Fibroblast of lung (primary cell): ENCODE measurements around the gene PTP4A2. TPM values are rescaled to one million over a fixed set of nuclear protein-coding genes. Genes with fewer than 3 reads are reported as not detected.

Experiments used
- DNase-seq, 2 donors: peaks; one replicate each; pipeline versions ENCODE4 v3.0.0 to v3.0.0-alpha.2; 2010; ENCODE audit warnings: low read depth in 2 of 2
- H2AFZ ChIP-seq: 2 replicates; pipeline ENCODE4 v1.5.1; 2012; ENCODE audit warnings: low read length, control low read depth, inconsistent platforms
- H3K27ac ChIP-seq: 2 replicates; pipeline ENCODE4 v1.5.1; 2011; ENCODE audit warnings: low read length, control low read depth; ENCODE audit not compliant: insufficient read depth
- H3K27me3 ChIP-seq: 2 replicates; pipeline ENCODE4 v1.5.1; 2011; ENCODE audit warnings: mild to moderate bottlenecking, low read length; ENCODE audit not compliant: control insufficient read depth, insufficient read depth
- H3K36me3 ChIP-seq: 2 replicates; pipeline ENCODE4 v1.5.1; 2011; ENCODE audit warnings: low read length; ENCODE audit not compliant: control insufficient read depth, insufficient read depth
- H3K4me1 ChIP-seq: 2 replicates; pipeline ENCODE4 v1.5.1; 2011; ENCODE audit warnings: low read length; ENCODE audit not compliant: control insufficient read depth, insufficient read depth; ENCODE audit errors: extremely low read depth
- H3K4me2 ChIP-seq: 2 replicates; pipeline ENCODE4 v1.5.1; 2011; ENCODE audit warnings: low read length, control low read depth; ENCODE audit not compliant: insufficient read depth; ENCODE audit errors: extremely low read depth
- H3K4me3 ChIP-seq, 4 experiments: fragments of 200-600 bp in 1 of 4; sonication (generic) in 1 of 4; replicated peaks in 1 of 4; 2 replicates each; pipeline ENCODE4 v1.5.1; 2011 to 2016; ENCODE audit warnings: low read length in 4 of 4, low read depth in 3 of 4, mild to moderate bottlenecking in 3 of 4, control low read depth in 2 of 4, inconsistent platforms in 1 of 4, mixed read lengths in 1 of 4; ENCODE audit not compliant: insufficient read depth in 1 of 4; ENCODE audit errors: control extremely low read depth in 1 of 4
- H3K79me2 ChIP-seq: 2 replicates; pipeline ENCODE4 v1.5.1; 2012; ENCODE audit warnings: mild to moderate bottlenecking, low read length, inconsistent platforms; ENCODE audit not compliant: control insufficient read depth, insufficient read depth
- H3K9ac ChIP-seq: 2 replicates; pipeline ENCODE4 v1.5.1; 2011; ENCODE audit warnings: mild to moderate bottlenecking, low read length, control low read depth; ENCODE audit not compliant: insufficient read depth
- H3K9me3 ChIP-seq: 2 replicates; pipeline ENCODE4 v1.5.1; 2012; ENCODE audit warnings: low read depth, low read length; ENCODE audit not compliant: control insufficient read depth, insufficient read depth
- H4K20me1 ChIP-seq: 2 replicates; pipeline ENCODE4 v1.5.1; 2011; ENCODE audit warnings: low read length; ENCODE audit not compliant: control insufficient read depth, insufficient read depth; ENCODE audit errors: extremely low read depth
- EZH2 ChIP-seq: IDR thresholded peaks from 2 replicates; pipeline ENCODE4 v1.5.1; 2012; ENCODE audit warnings: low read length, control low read depth, mild to moderate bottlenecking; ENCODE audit errors: missing control alignments
- polyA plus RNA-seq, 2 donors: library from polyadenylated mRNA; depleted of rRNA in 1 of 2; stranded (reverse) in 1 of 2; unstranded in 1 of 2; fragments of >200 nt; gene quantifications; 2 replicates each; pipeline ENCODE4 v1.2.1, GENCODE V29; 2011 to 2012; ENCODE audit warnings: missing spikeins in 1 of 2
- total RNA-seq: library from RNA; depleted of rRNA; stranded (reverse); fragments of >200 nt; gene quantifications from 2 replicates; pipeline ENCODE4 v1.2.1, GENCODE V29; 2014
- TF ChIP-seq, protein P1 (sequence below), 2 donors: IDR thresholded peaks in 1 of 2; conservative IDR thresholded peaks in 1 of 2; 1 replicate in 1 of 2; 2 replicates in 1 of 2; pipeline ENCODE4 v1.5.1; 2011 to 2012; ENCODE audit warnings: low read length in 2 of 2, control low read depth in 1 of 2, inconsistent platforms in 1 of 2, low read depth in 1 of 2, mild to moderate bottlenecking in 1 of 2

Gene PTP4A2
- total and polyA plus RNA-seq, 2 donors (not counting 1 experiment from before 2014, with no cell fraction given), result 366 to 429 TPM

DNA sequence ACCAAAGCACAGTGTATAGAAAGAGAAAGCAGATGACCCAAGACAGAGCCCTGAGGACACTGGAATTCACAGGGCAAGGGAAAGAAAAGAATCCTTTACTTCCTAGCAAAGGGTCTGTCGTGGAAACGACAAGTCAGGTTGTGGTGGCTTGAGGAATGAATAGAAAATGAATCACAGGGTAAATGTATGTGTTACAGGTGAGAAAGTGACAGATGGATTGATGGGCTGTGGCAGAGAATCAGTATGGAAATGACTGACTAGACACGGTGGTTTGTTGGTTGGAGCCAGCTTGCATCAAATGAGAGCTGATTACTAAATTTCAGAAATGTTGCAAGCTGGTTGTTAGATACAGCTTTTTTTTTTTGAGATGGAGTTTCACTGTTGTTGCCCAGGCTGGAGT, 46.9 kb downstream of the PTP4A2 start:
- no peaks in the 10 kb centered on the region for H3K9me3 ChIP-seq
- no peak overlapping the region for H3K27ac ChIP-seq

DNA sequence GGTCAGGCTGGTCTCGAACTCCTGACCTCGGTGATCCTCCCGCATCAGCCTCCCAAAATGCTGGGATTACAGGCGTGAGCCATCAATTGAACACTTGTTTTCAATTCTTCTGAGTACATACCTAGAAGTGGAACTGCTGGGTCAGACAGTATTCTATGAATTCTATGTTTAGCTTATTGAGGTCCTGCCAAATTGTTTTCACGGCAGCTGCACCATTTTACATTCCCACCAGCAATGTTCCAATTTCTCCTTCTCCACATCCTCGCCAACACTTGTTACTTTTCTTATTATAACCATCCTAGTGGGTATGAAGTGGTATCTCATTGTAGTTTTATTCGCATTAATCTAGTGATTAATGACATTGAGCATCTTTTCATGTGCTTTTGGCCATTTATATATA, 49.9 kb downstream of the PTP4A2 start:
- no peak overlapping the region for H3K4me3 ChIP-seq
- no peak for DNase-seq
- TF ChIP-seq, protein P1, sequence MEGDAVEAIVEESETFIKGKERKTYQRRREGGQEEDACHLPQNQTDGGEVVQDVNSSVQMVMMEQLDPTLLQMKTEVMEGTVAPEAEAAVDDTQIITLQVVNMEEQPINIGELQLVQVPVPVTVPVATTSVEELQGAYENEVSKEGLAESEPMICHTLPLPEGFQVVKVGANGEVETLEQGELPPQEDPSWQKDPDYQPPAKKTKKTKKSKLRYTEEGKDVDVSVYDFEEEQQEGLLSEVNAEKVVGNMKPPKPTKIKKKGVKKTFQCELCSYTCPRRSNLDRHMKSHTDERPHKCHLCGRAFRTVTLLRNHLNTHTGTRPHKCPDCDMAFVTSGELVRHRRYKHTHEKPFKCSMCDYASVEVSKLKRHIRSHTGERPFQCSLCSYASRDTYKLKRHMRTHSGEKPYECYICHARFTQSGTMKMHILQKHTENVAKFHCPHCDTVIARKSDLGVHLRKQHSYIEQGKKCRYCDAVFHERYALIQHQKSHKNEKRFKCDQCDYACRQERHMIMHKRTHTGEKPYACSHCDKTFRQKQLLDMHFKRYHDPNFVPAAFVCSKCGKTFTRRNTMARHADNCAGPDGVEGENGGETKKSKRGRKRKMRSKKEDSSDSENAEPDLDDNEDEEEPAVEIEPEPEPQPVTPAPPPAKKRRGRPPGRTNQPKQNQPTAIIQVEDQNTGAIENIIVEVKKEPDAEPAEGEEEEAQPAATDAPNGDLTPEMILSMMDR (conservative IDR thresholded peaks at IDR 0.05 in 1 of 2, IDR thresholded peaks at IDR 0.05 in 1 of 2; ENCODE audit: low read depth in 1 of 2, low read length in 2 of 2), result no peak
- no peak for TF ChIP-seq EZH2
- no peaks in the 10 kb centered on the region for H3K4me1 ChIP-seq
- no peak overlapping the region for H3K4me2 ChIP-seq
- no peaks in the 10 kb centered on the region for H3K36me3 ChIP-seq
- H3K27me3 ChIP-seq, result no peaks in the 10 kb centered on the region
- no peaks in the 10 kb centered on the region for H4K20me1 ChIP-seq
- no peaks in the 10 kb centered on the region for H3K79me2 ChIP-seq
- H3K27ac ChIP-seq, result no peak overlapping the region
- H3K9ac ChIP-seq, result no peak overlapping the region
- no peak overlapping the region for H2AFZ ChIP-seq
- no peaks in the 10 kb centered on the region for H3K9me3 ChIP-seq

More for the DNA sequence above, 46.9 kb downstream of the PTP4A2 start:
- TF ChIP-seq, protein P1 (conservative IDR thresholded peaks at IDR 0.05 in 1 of 2, IDR thresholded peaks at IDR 0.05 in 1 of 2; ENCODE audit: low read depth in 1 of 2, low read length in 2 of 2), result no peak
- no peak for TF ChIP-seq EZH2
- H3K9ac ChIP-seq, result no peak overlapping the region
- H4K20me1 ChIP-seq, result no peaks in the 10 kb centered on the region
- no peaks in the 10 kb centered on the region for H3K4me1 ChIP-seq
- H3K79me2 ChIP-seq, result no peaks in the 10 kb centered on the region
- H3K27me3 ChIP-seq, result no peaks in the 10 kb centered on the region
- H3K4me3 ChIP-seq, result no peak overlapping the region
- no peaks in the 10 kb centered on the region for H3K36me3 ChIP-seq
- no peak overlapping the region for H2AFZ ChIP-seq
- DNase-seq, result peak in 1 of 2 donors; percentile 15
- no peak overlapping the region for H3K4me2 ChIP-seq

DNA sequence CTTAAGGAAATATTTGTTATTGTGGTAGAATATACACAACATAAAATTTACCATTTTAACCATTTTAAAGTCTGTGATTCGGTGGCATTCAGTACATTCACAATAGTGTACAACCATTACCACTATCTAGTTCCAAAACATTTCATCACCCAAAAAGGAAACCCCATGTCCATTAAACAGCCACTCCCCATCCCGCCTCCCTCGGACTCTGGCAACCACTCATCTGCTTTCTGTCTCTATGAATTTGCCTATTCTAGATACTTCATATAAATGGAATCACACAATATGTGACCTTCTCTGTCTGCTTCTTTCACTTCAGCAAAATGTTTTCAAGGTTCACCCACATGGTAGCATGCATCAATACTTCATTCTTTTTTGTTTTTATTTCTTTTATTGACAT, 51.3 kb downstream of the PTP4A2 start:
- Histone ChIP-seq H3K79me2 (no peaks in the 10 kb centered on the region), H2AFZ (no peak overlapping the region), H3K27me3 (no peaks in the 10 kb centered on the region), H3K9me3 (no peaks in the 10 kb centered on the region), H3K36me3 (no peaks in the 10 kb centered on the region), H3K9ac (no peak overlapping the region), H3K27ac (no peak overlapping the region), H4K20me1 (no peaks in the 10 kb centered on the region), H3K4me2 (no peak overlapping the region), H3K4me3 (no peak overlapping the region), H3K4me1 (no peaks in the 10 kb centered on the region)
- no peak for DNase-seq
- TF ChIP-seq EZH2, result no peak
- TF ChIP-seq, protein P1 (conservative IDR thresholded peaks at IDR 0.05 in 1 of 2, IDR thresholded peaks at IDR 0.05 in 1 of 2; ENCODE audit: low read depth in 1 of 2, low read length in 2 of 2), result no peak
